Liver (tissue), 9 donors: Measurements from ENCODE around the gene FNBP1L. TPM values are rescaled to one million over a fixed set of nuclear protein-coding genes. Genes with fewer than 3 reads are reported as not detected.

Experiments
- DNase-seq: peaks from one replicate; pipeline ENCODE4 v3.0.0-alpha.2; 2017; ENCODE audit warnings: low spot score
- H3K27ac ChIP-seq, 2 donors: one replicate each; pipeline ENCODE4 v1.7.0; 2013; ENCODE audit warnings: inconsistent platforms in 2 of 2, low read length in 2 of 2, control low read depth in 1 of 2, low read depth in 1 of 2, mild to moderate bottlenecking in 1 of 2
- H3K27me3 ChIP-seq, 4 donors: one replicate each; pipeline versions ENCODE4 v1.6.1 to v1.7.0; 2013; ENCODE audit warnings: low read length in 3 of 4, inconsistent platforms in 1 of 4, mild to moderate bottlenecking in 1 of 4, moderate library complexity in 1 of 4; ENCODE audit not compliant: control insufficient read depth in 4 of 4, insufficient read depth in 4 of 4
- H3K36me3 ChIP-seq, 4 donors: one replicate each; pipeline versions ENCODE4 v1.6.1 to v1.7.0; 2013; ENCODE audit warnings: low read length in 3 of 4, mild to moderate bottlenecking in 3 of 4, low read depth in 1 of 4, moderate library complexity in 1 of 4; ENCODE audit not compliant: control insufficient read depth in 4 of 4, insufficient read depth in 3 of 4
- H3K4me1 ChIP-seq, 4 donors: one replicate each; pipeline versions ENCODE4 v1.6.1 to v1.7.0; 2013; ENCODE audit warnings: low read length in 3 of 4, mild to moderate bottlenecking in 3 of 4, moderate library complexity in 1 of 4; ENCODE audit not compliant: control insufficient read depth in 4 of 4, insufficient read depth in 4 of 4
- H3K4me3 ChIP-seq, 3 donors: one replicate each; pipeline versions ENCODE4 v1.6.1 to v1.7.0; 2013; ENCODE audit warnings: low read length in 3 of 3, control low read depth in 1 of 3, low read depth in 1 of 3, mild to moderate bottlenecking in 1 of 3
- H3K9ac ChIP-seq, 2 donors: one replicate each; pipeline ENCODE4 v1.7.0; 2013; ENCODE audit warnings: low read length in 2 of 2, mild to moderate bottlenecking in 2 of 2, moderate library complexity in 2 of 2, control low read depth in 1 of 2, low read depth in 1 of 2
- H3K9me3 ChIP-seq, 4 donors: one replicate each; pipeline versions ENCODE4 v1.6.1 to v1.7.0; 2013; ENCODE audit warnings: low read length in 3 of 4; ENCODE audit not compliant: control insufficient read depth in 4 of 4
- ATF3 ChIP-seq: IDR thresholded peaks from 2 replicates; pipeline ENCODE4 v1.6.1; 2016; ENCODE audit warnings: antibody characterized with exemption
- CTCF ChIP-seq: fragments of 150-350 bp; IDR thresholded peaks from 2 replicates; pipeline ENCODE4 v1.5.1; 2017; ENCODE audit warnings: improper control_type of control experiment, low read depth, low read length; ENCODE audit not compliant: missing input control
- EGR1 ChIP-seq, 2 donors: IDR thresholded peaks; 2 replicates each; pipeline ENCODE4 v1.6.1; 2016 to 2018; ENCODE audit warnings: antibody characterized with exemption in 2 of 2, low read depth in 2 of 2
- FOXA2 ChIP-seq: IDR thresholded peaks from 2 replicates; pipeline ENCODE4 v1.6.1; 2016; ENCODE audit warnings: antibody characterized with exemption
- GABPA ChIP-seq, 2 donors: IDR thresholded peaks in 1 of 2; conservative IDR thresholded peaks in 1 of 2; 2 replicates each; pipeline ENCODE4 v1.6.1; 2016; ENCODE audit warnings: antibody characterized with exemption in 2 of 2, mild to moderate bottlenecking in 1 of 2, moderate library complexity in 1 of 2
- HNF4A ChIP-seq, 2 donors: conservative IDR thresholded peaks; 2 replicates each; pipeline ENCODE4 v1.6.1; 2016; ENCODE audit warnings: antibody characterized with exemption in 2 of 2, mild to moderate bottlenecking in 2 of 2
- HNF4G ChIP-seq: IDR thresholded peaks from 2 replicates; pipeline ENCODE4 v1.6.1; 2016; ENCODE audit warnings: antibody characterized with exemption
- JUND ChIP-seq, 2 donors: IDR thresholded peaks; 2 replicates each; pipeline ENCODE4 v1.6.1; 2016; ENCODE audit warnings: antibody characterized with exemption in 2 of 2
- MAX ChIP-seq: IDR thresholded peaks from 2 replicates; pipeline ENCODE4 v1.6.1; 2016; ENCODE audit warnings: antibody characterized with exemption
- NR2F2 ChIP-seq: IDR thresholded peaks from 2 replicates; pipeline ENCODE4 v1.6.1; 2016; ENCODE audit warnings: antibody characterized with exemption
- RAD21 ChIP-seq, 2 donors: IDR thresholded peaks; 2 replicates each; pipeline ENCODE4 v1.6.1; 2016; ENCODE audit warnings: antibody characterized with exemption in 2 of 2, mild to moderate bottlenecking in 2 of 2
- REST ChIP-seq: IDR thresholded peaks from 2 replicates; pipeline ENCODE4 v1.6.1; 2016; ENCODE audit warnings: antibody characterized with exemption, mild to moderate bottlenecking
- RXRA ChIP-seq, 2 donors: IDR thresholded peaks; 2 replicates each; pipeline ENCODE4 v1.6.1; 2017 to 2018; ENCODE audit warnings: antibody characterized with exemption in 2 of 2, mild to moderate bottlenecking in 1 of 2
- SP1 ChIP-seq: IDR thresholded peaks from 2 replicates; pipeline ENCODE4 v1.6.1; 2018; ENCODE audit warnings: antibody characterized with exemption, mild to moderate bottlenecking
- TAF1 ChIP-seq: conservative IDR thresholded peaks from 2 replicates; pipeline ENCODE4 v1.6.1; 2016; ENCODE audit warnings: antibody characterized with exemption, mild to moderate bottlenecking
- YY1 ChIP-seq: IDR thresholded peaks from 2 replicates; pipeline ENCODE4 v1.6.1; 2016; ENCODE audit warnings: antibody characterized with exemption, mild to moderate bottlenecking
- ZBTB33 ChIP-seq: IDR thresholded peaks from 2 replicates; pipeline ENCODE4 v1.6.1; 2016; ENCODE audit warnings: antibody characterized with exemption
- WGBS: extraction: QIAGEN DNeasy Blood & Tissue Kit; methylation state at CpG from one replicate; pipeline ENCODE4 v1.1.7; 2013; 5-methylcytosine and 5-hydroxymethylcytosine counted together
- polyA plus RNA-seq, 2 donors: library from polyadenylated mRNA; stranded (reverse) in 1 of 2; unstranded in 1 of 2; fragments of 200-250 nt in 1 of 2; fragments of >200 nt in 1 of 2; fragmentation: Nextera tagmentation in 1 of 2; extraction: Ambion mirVana in 1 of 2; gene quantifications; one replicate each; pipeline versions ENCODE4 v1.2.1 to v1.2.3, GENCODE V29; 2013 to 2015
- total RNA-seq, 2 donors: library from RNA; depleted of rRNA; stranded (reverse); fragments of >200 nt; gene quantifications; one replicate each; pipeline ENCODE4 v1.2.3, GENCODE V29; 2014
- donor health status: healthy.
- donor health status: healthy.
- donor health status: healthy.
- donor health status: healthy.
- donor health status: healthy.

The FNBP1L gene
- total and polyA plus RNA-seq, 4 donors: 5.3 to 13.5 (median 8.9) TPM

- H3K4me3 ChIP-seq: no peak overlapping the region
- no peak overlapping the region for H3K27ac ChIP-seq
- H3K4me1 ChIP-seq: no peaks in the 10 kb centered on the region
- no peaks in the 10 kb centered on the region for H3K27me3 ChIP-seq
- TF ChIP-seq NR2F2 (no peak), ATF3 (no peak), EGR1 (IDR thresholded peaks at IDR 0.05; ENCODE audit: low read depth in 2 of 2) (no peak), RXRA (IDR thresholded peaks at IDR 0.05) (no peak), GABPA (IDR thresholded peaks at IDR 0.05 in 1 of 2, conservative IDR thresholded peaks at IDR 0.05 in 1 of 2) (no peak), SP1 (no peak), YY1 (no peak), JUND (IDR thresholded peaks at IDR 0.05) (no peak), HNF4A (conservative IDR thresholded peaks at IDR 0.05) (no peak), RAD21 (IDR thresholded peaks at IDR 0.05) (no peak), HNF4G (no peak), FOXA2 (no peak), CTCF (no peak), REST (no peak), ZBTB33 (no peak), MAX (no peak), TAF1 (no peak)
- no peaks in the 10 kb centered on the region for H3K9me3 ChIP-seq
- H3K9ac ChIP-seq: no peak overlapping the region
- 90% methylated on average over 4 of the region's 4 CpGs for WGBS
- no peak for DNase-seq
- H3K36me3 ChIP-seq: no peaks in the 10 kb centered on the region
Measured at GRCh38 chr1:93408203-93408602, 39.7 kb upstream of the FNBP1L start.

- Histone ChIP-seq H3K36me3 (no peaks in the 10 kb centered on the region), H3K9ac (no peak overlapping the region), H3K4me1 (no peaks in the 10 kb centered on the region), H3K27ac (no peak overlapping the region), H3K4me3 (no peak overlapping the region), H3K9me3 (no peaks in the 10 kb centered on the region), H3K27me3 (no peaks in the 10 kb centered on the region)
- 83% methylated on average over 2 of the region's 2 CpGs for WGBS
- DNase-seq: no peak
- TF ChIP-seq CTCF (no peak), SP1 (no peak), HNF4A (conservative IDR thresholded peaks at IDR 0.05) (no peak), GABPA (IDR thresholded peaks at IDR 0.05 in 1 of 2, conservative IDR thresholded peaks at IDR 0.05 in 1 of 2) (no peak), JUND (IDR thresholded peaks at IDR 0.05) (no peak), TAF1 (no peak), REST (no peak), ATF3 (no peak), FOXA2 (no peak), YY1 (no peak)
Measured at GRCh38 chr1:93411000-93411399, 36.9 kb upstream of the FNBP1L start.
